H1 (cell line): ENCODE data around the gene OR6K2. TPM values are rescaled to one million over a fixed set of nuclear protein-coding genes. Genes with fewer than 3 reads are reported as not detected.

ENCODE experiments used
- CTCF ChIA-PET: fragments of 300-600 bp; sonication (Branson Sonifier 250); formaldehyde crosslinking; loops from one replicate; lab custom pipeline; 2021; ENCODE audit not compliant: partially characterized antibody; lab: Charles Lee
- POLR2A ChIA-PET: fragments of 300-600 bp; sonication (Branson Sonifier 250); formaldehyde crosslinking; loops from one replicate; lab custom pipeline; 2021; ENCODE audit warnings: inconsistent platforms; ENCODE audit not compliant: partially characterized antibody; lab: Charles Lee
- DNase-seq, 2 experiments: peaks; one replicate each; pipeline versions ENCODE4 v3.0.0 to v3.0.0-alpha.2; 2010 to 2022; ENCODE audit warnings: low spot score in 2 of 2, low read depth in 1 of 2, mixed read lengths in 1 of 2
- FAIRE-seq: peaks from 2 replicates; lab custom pipeline; 2011; peaks lifted over from hg19 to GRCh38; lab: Jason Lieb, UNC
- H2AFZ ChIP-seq: 2 replicates; pipeline ENCODE4 v1.8.1; 2012; ENCODE audit warnings: low read length, inconsistent platforms
- H2AK5ac ChIP-seq: 2 replicates; pipeline ENCODE4 v1.6.1; 2013; ENCODE audit warnings: low read depth, low read length
- H2BK120ac ChIP-seq: replicated peaks from 2 replicates; pipeline ENCODE3; 2013; ENCODE audit warnings: low read depth, low read length, inconsistent platforms
- H2BK12ac ChIP-seq: 2 replicates; pipeline ENCODE4 v1.6.1; 2013; ENCODE audit warnings: low read depth, low read length
- H2BK15ac ChIP-seq: 2 replicates; pipeline ENCODE4 v1.6.1; 2013; ENCODE audit warnings: low read length
- H2BK20ac ChIP-seq: 2 replicates; pipeline ENCODE4 v1.6.1; 2013; ENCODE audit warnings: low read length
- H2BK5ac ChIP-seq: 2 replicates; pipeline ENCODE4 v1.6.1; 2013; ENCODE audit warnings: low read depth, low read length
- H3K14ac ChIP-seq: 2 replicates; pipeline ENCODE4 v1.6.1; 2013; ENCODE audit warnings: inconsistent platforms; ENCODE audit not compliant: insufficient read length
- H3K18ac ChIP-seq: 2 replicates; pipeline ENCODE4 v1.6.1; 2013; ENCODE audit warnings: low read length; ENCODE audit errors: extremely low read depth
- H3K23ac ChIP-seq: 2 replicates; pipeline ENCODE4 v1.6.1; 2013; ENCODE audit warnings: inconsistent platforms; ENCODE audit not compliant: insufficient read length
- H3K23me2 ChIP-seq: 2 replicates; pipeline ENCODE4 v1.6.1; 2013; ENCODE audit warnings: low read depth, low read length
- H3K27ac ChIP-seq: 2 replicates; pipeline ENCODE4 v1.6.1; 2011; ENCODE audit warnings: low read depth, low read length, inconsistent platforms
- H3K27me3 ChIP-seq, 4 experiments: replicated peaks in 1 of 4; 1 replicate in 1 of 4; 2 replicates in 3 of 4; pipeline versions ENCODE4 v1.6.1 to v1.8.1; 2011 to 2013; ENCODE audit warnings: low read length in 3 of 4, mild to moderate bottlenecking in 3 of 4, inconsistent platforms in 2 of 4, mixed read lengths in 2 of 4, moderate library complexity in 1 of 4; ENCODE audit not compliant: control insufficient read depth in 3 of 4, insufficient read depth in 3 of 4; ENCODE audit errors: extremely low read depth in 1 of 4
- H3K36me3 ChIP-seq, 4 experiments: 2 replicates each; pipeline versions ENCODE4 v1.6.1 to v1.8.1; 2011 to 2013; ENCODE audit warnings: mild to moderate bottlenecking in 4 of 4, low read length in 3 of 4, moderate library complexity in 2 of 4, control low read depth in 1 of 4, inconsistent platforms in 1 of 4; ENCODE audit not compliant: insufficient read depth in 4 of 4, control insufficient read depth in 2 of 4
- H3K4ac ChIP-seq: replicated peaks from 2 replicates; pipeline ENCODE3; 2013; ENCODE audit warnings: low read length, low read depth, mixed read lengths, inconsistent platforms; ENCODE audit not compliant: insufficient read length
- H3K4me1 ChIP-seq, 4 experiments: replicated peaks in 1 of 4; 1 replicate in 1 of 4; 2 replicates in 3 of 4; pipeline versions ENCODE4 v1.6.1 to v1.8.1; 2011 to 2013; ENCODE audit warnings: low read length in 3 of 4, inconsistent platforms in 2 of 4, mixed read lengths in 1 of 4; ENCODE audit not compliant: insufficient read depth in 4 of 4, control insufficient read depth in 3 of 4
- H3K4me2 ChIP-seq, 2 experiments: 2 replicates each; pipeline versions ENCODE4 v1.6.1 to v1.8.1; 2011 to 2013; ENCODE audit warnings: low read depth in 2 of 2, low read length in 2 of 2, control low read depth in 1 of 2, inconsistent platforms in 1 of 2, mild to moderate bottlenecking in 1 of 2; ENCODE audit not compliant: insufficient read depth in 1 of 2
- H3K4me3 ChIP-seq, 4 experiments: fragments of 200-600, 300-600 bp in 1 of 4; sonication (generic), shearing (Covaris generic), sonication (Bioruptor Twin) in 1 of 4; 2 replicates each; pipeline versions ENCODE4 v1.5.1 to v1.8.1; 2011 to 2016; ENCODE audit warnings: low read length in 4 of 4, low read depth in 3 of 4, control low read depth in 2 of 4, inconsistent platforms in 2 of 4, mild to moderate bottlenecking in 2 of 4, mixed read lengths in 1 of 4, moderate library complexity in 1 of 4; ENCODE audit not compliant: insufficient read depth in 2 of 4; ENCODE audit errors: extremely low read depth in 1 of 4
- H3K56ac ChIP-seq: replicated peaks from 2 replicates; pipeline ENCODE3; 2013; ENCODE audit warnings: low read depth, mild to moderate bottlenecking, mixed read lengths, low read length, inconsistent platforms; ENCODE audit not compliant: insufficient read length
- H3K79me1 ChIP-seq: 2 replicates; pipeline ENCODE4 v1.6.1; 2013; ENCODE audit warnings: low read depth, low read length, control low read depth
- H3K79me2 ChIP-seq, 2 experiments: 2 replicates each; pipeline versions ENCODE4 v1.6.1 to v1.8.1; 2012 to 2013; ENCODE audit warnings: low read length in 2 of 2, mild to moderate bottlenecking in 2 of 2, inconsistent platforms in 1 of 2; ENCODE audit not compliant: insufficient read depth in 2 of 2, control insufficient read depth in 1 of 2
- H3K9ac ChIP-seq, 4 experiments: replicated peaks in 1 of 4; 1 replicate in 1 of 4; 2 replicates in 3 of 4; pipeline versions ENCODE4 v1.6.1 to v1.8.1; 2011 to 2013; ENCODE audit warnings: low read depth in 3 of 4, low read length in 3 of 4, control low read depth in 2 of 4, mild to moderate bottlenecking in 2 of 4, moderate library complexity in 2 of 4, inconsistent platforms in 1 of 4; ENCODE audit errors: extremely low read depth in 1 of 4
- H3K9me3 ChIP-seq, 2 experiments: 2 replicates each; pipeline versions ENCODE4 v1.6.1 to v1.8.1; 2012 to 2013; ENCODE audit warnings: mild to moderate bottlenecking in 2 of 2, moderate library complexity in 2 of 2, control low read depth in 1 of 2, inconsistent platforms in 1 of 2, low read depth in 1 of 2, low read length in 1 of 2, mixed read lengths in 1 of 2; ENCODE audit not compliant: insufficient read depth in 2 of 2
- H4K20me1 ChIP-seq, 2 experiments: replicated peaks in 1 of 2; 2 replicates each; pipeline versions ENCODE3 to v1.8.1; 2011 to 2013; ENCODE audit warnings: inconsistent platforms in 2 of 2, low read length in 2 of 2, mild to moderate bottlenecking in 1 of 2; ENCODE audit not compliant: insufficient read depth in 2 of 2, control insufficient read depth in 1 of 2
- H4K5ac ChIP-seq: 2 replicates; pipeline ENCODE4 v1.6.1; 2013; ENCODE audit warnings: low read length, low read depth, mixed read lengths, inconsistent platforms; ENCODE audit not compliant: insufficient read length
- H4K8ac ChIP-seq: 2 replicates; pipeline ENCODE4 v1.8.0; 2013; ENCODE audit warnings: mild to moderate bottlenecking, moderate library complexity, low read length, inconsistent platforms; ENCODE audit not compliant: insufficient read depth; ENCODE audit errors: extremely low read depth
- H4K91ac ChIP-seq: replicated peaks from 2 replicates; pipeline ENCODE3; 2013; ENCODE audit warnings: low read length, mixed read lengths, inconsistent platforms; ENCODE audit not compliant: insufficient read length
- HDAC6 ChIP-seq: IDR thresholded peaks from one replicate; pipeline ENCODE4 v1.7.1; 2012; ENCODE audit warnings: low read depth, mild to moderate bottlenecking, inconsistent platforms, low read length, moderate library complexity
- SAP30 ChIP-seq: fragments of 300-600 bp; sonication (generic); IDR thresholded peaks from 2 replicates; pipeline ENCODE4 v1.7.1; 2012; ENCODE audit warnings: low read length, moderate library complexity, mild to moderate bottlenecking, inconsistent platforms; ENCODE audit not compliant: insufficient read depth, insufficient replicate concordance
- SIX5 ChIP-seq: IDR thresholded peaks from 2 replicates; pipeline ENCODE4 v1.6.1; 2011; ENCODE audit warnings: mild to moderate bottlenecking, low read depth, low read length
- TAF7 ChIP-seq: optimal IDR thresholded peaks from 2 replicates; pipeline ENCODE3; 2011; ENCODE audit warnings: low read depth, mild to moderate bottlenecking, inconsistent platforms, low read length, moderate library complexity, borderline replicate concordance
- WGBS, 2 experiments: shearing (Covaris generic) in 1 of 2; methylation state at CpG; one replicate each; pipeline versions ENCODE4 v1.1.6 to v1.1.7; 2013 to 2015; ENCODE audit warnings: low lambda C conversion rate in 2 of 2, mixed read lengths in 2 of 2, inconsistent platforms in 1 of 2, low coverage in 1 of 2, missing lambda C conversion rate in 1 of 2; ENCODE audit not compliant: insufficient replicate concordance in 2 of 2, insufficient coverage in 1 of 2, insufficient read length in 1 of 2; ENCODE audit errors: extremely low coverage in 1 of 2, missing lambda C conversion rate in 1 of 2; 5-methylcytosine and 5-hydroxymethylcytosine counted together
- polyA plus RNA-seq, 7 experiments: library from polyadenylated mRNA; depleted of rRNA in 3 of 7; stranded (reverse) in 5 of 7; unstranded in 2 of 7; fragments of >200 nt in 5 of 7; fragments of 200-250 nt in 2 of 7; gene quantifications; 1 replicate in 5 of 7; 2 replicates in 1 of 7; 4 replicates in 1 of 7; pipeline versions ENCODE4 v1.2.1 to v1.2.3, GENCODE V29; 2011 to 2013; ENCODE audit warnings: missing spikeins in 2 of 7, mixed read lengths in 2 of 7
- total RNA-seq: library from RNA; stranded (reverse); fragmentation: NEBNext Ultra II Directional; extraction: Animal tissue kit (Norgen Biotek cat#: 25700); gene quantifications from 2 replicates; pipeline ENCODE4 v1.2.1, GENCODE V29; 2021

OR6K2 gene
- total and polyA plus RNA-seq, 2 of the 8 experiments (the other 6 are each of a cell fraction or from before 2014, with no cell fraction given): not detected

DNA sequence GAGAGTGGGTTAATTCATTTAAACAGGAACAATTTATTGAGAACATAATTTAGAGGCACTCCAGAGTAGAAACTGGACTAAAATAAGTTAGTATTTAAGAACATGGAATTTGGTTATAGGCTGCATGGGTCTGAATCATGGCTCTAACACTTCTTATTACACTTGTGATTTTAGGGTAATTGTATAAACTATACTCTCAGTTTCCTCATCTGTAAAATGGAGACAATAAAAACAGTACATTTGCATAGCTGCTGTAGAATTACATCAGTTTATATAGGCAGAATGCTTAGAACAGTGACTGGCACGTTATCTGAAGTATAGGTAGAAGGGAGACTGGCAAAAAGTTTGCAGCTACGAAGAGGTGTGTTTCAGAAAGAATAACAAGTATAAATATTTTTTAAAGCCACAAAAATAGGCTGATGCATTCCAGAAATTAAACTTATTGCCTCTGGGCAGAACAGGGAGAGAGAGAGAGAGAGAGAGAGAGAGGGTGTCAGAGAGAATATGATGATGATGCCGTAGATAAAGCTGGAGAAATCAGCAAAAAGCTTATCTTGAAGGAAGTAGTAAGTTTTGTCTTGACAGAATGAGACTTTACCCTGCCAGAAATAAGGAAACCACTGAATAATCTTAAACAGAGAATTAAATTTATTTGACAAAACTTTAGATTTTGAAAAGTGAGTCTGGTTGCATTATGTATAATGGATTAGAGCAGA is 28.2 kb upstream of the OR6K2 start:
- CTCF ChIA-PET: interaction anchor here (0.6 to 1.2 kb wide), 4 partner anchors 16 to 345 kb away, joined by 3 to 5 read pairs (median 3); no protein-coding TSS in a partner anchor

More for the DNA sequence above, 28.2 kb upstream of the OR6K2 start:
- Histone ChIP-seq H4K8ac (no peak overlapping the region), H3K27me3 (no peaks in the 10 kb centered on the region), H3K23me2 (no peaks in the 10 kb centered on the region), H3K4ac (no peak overlapping the region), H4K20me1 (no peaks in the 10 kb centered on the region), H3K56ac (no peak overlapping the region), H3K18ac (no peak overlapping the region), H3K79me1 (no peaks in the 10 kb centered on the region), H4K5ac (no peak overlapping the region), H3K4me1 (no peaks in the 10 kb centered on the region), H2AK5ac (no peak overlapping the region), H3K23ac (no peak overlapping the region)
- DNase-seq: no peak
- no peak for FAIRE-seq
- no peak for TF ChIP-seq SAP30
- TF ChIP-seq SIX5: no peak
- no peak for TF ChIP-seq HDAC6
- no peak for TF ChIP-seq TAF7
- TF ChIP-seq, all 59 proteins: peak for 0
- Histone ChIP-seq H2BK120ac (no peak overlapping the region), H2BK15ac (no peak overlapping the region), H2BK20ac (no peak overlapping the region), H3K36me3 (no peaks in the 10 kb centered on the region), H2BK12ac (no peak overlapping the region), H2BK5ac (no peak overlapping the region), H3K9ac (no peak overlapping the region), H3K27ac (no peak overlapping the region), H3K9me3 (no peaks in the 10 kb centered on the region), H2AFZ (no peak overlapping the region), H3K4me3 (no peak overlapping the region), H3K14ac (no peak overlapping the region), H3K4me2 (no peak overlapping the region), H4K91ac (no peak overlapping the region), H3K79me2 (no peaks in the 10 kb centered on the region)
- 81% methylated on average over 3 of the region's 3 CpGs; no CpG with 5 or more reads in 1 of the 2 experiments for WGBS, 2 experiments
- POLR2A ChIA-PET: no interaction called here
